ENCODE results near the gene RPS16. TPM values are rescaled to one million over a fixed set of nuclear protein-coding genes. Genes with fewer than 3 reads are reported as not detected.
A peak's percentile ranks its signal among the peaks of the same experiment; 100 is the strongest.
"Not testable (repeated sequence)": the region's sequence is repeated elsewhere in the genome, so short reads cannot be mapped to it uniquely, and the experiment has no call there.

Gene RPS16
- total RNA-seq, 2 donors from 2014 or later = 1,032 to 1,330 TPM

GRCh38 chr19:39465956-39466747 is 30.4 kb upstream of the RPS16 start:
- no peaks in the 10 kb centered on the region for H3K4me1 ChIP-seq
- H3K4me3 ChIP-seq = no peak overlapping the region
- no peaks in the 10 kb centered on the region for H3K9me3 ChIP-seq
- DNase-seq (ENCODE audit: low spot score) = no peak
- H3K36me3 ChIP-seq = peaks cover 76% of the 10 kb centered on the region
- no peak overlapping the region for H3K27ac ChIP-seq
- TF ChIP-seq CTCF (IDR thresholded peaks at IDR 0.05) = no peak
- no peaks in the 10 kb centered on the region for H3K27me3 ChIP-seq

- Histone ChIP-seq H3K36me3 (peaks cover 76% of the 10 kb centered on the region), H3K27me3 (no peaks in the 10 kb centered on the region), H3K9me3 (no peaks in the 10 kb centered on the region), H3K4me1 (no peaks in the 10 kb centered on the region), H3K27ac (no peak overlapping the region), H3K4me3 (no peak overlapping the region)
- DNase-seq (ENCODE audit: low spot score) = no peak
- no peak for TF ChIP-seq CTCF (IDR thresholded peaks at IDR 0.05)
Observed at GRCh38 chr19:39463403-39463802, 27.7 kb upstream of the RPS16 start.

GRCh38 chr19:39451257-39451656 is 15.5 kb upstream of the RPS16 start:
- H3K27ac ChIP-seq; H3K9me3 ChIP-seq; H3K27me3 ChIP-seq; DNase-seq (ENCODE audit: low spot score); H3K4me3 ChIP-seq: not testable (repeated sequence)
- H3K4me1 ChIP-seq = peaks cover 0 to 27% of the 10 kb centered on the region in 2 donors
- peaks cover 19% of the 10 kb centered on the region for H3K36me3 ChIP-seq

- Histone ChIP-seq H3K27me3 (no peaks in the 10 kb centered on the region), H3K27ac (no peak overlapping the region), H3K9me3 (no peaks in the 10 kb centered on the region), H3K4me1 (peaks cover 0 to 35% of the 10 kb centered on the region in 2 donors), H3K4me3 (no peak overlapping the region), H3K36me3 (peaks cover 10% of the 10 kb centered on the region)
- DNase-seq (ENCODE audit: low spot score) = no peak
- TF ChIP-seq CTCF (IDR thresholded peaks at IDR 0.05) = no peak
Observed at GRCh38 chr19:39449116-39449797, 13.5 kb upstream of the RPS16 start.

GRCh38 chr19:39448271-39448670 is 12.5 kb upstream of the RPS16 start:
- Histone ChIP-seq H3K27ac (no peak overlapping the region), H3K4me1 (peaks cover 0 to 36% of the 10 kb centered on the region in 2 donors), H3K27me3 (no peaks in the 10 kb centered on the region), H3K36me3 (peaks cover under 1% of the 10 kb centered on the region), H3K4me3 (no peak overlapping the region), H3K9me3 (no peaks in the 10 kb centered on the region)
- DNase-seq (ENCODE audit: low spot score) = no peak
- TF ChIP-seq CTCF (IDR thresholded peaks at IDR 0.05) = no peak

- H3K36me3 ChIP-seq = no peaks in the 10 kb centered on the region
Observed at GRCh38 chr19:39446365-39447084, 10.8 kb upstream of the RPS16 start.

More at GRCh38 chr19:39446365-39447084, 10.8 kb upstream of the RPS16 start:
- H3K4me3 ChIP-seq = peak overlapping the region; percentile 73 to 94
- peak overlapping the region in 1 of 2 donors; percentile 86 for H3K27ac ChIP-seq
- DNase-seq (ENCODE audit: low spot score) = no peak
- no peaks in the 10 kb centered on the region for H3K9me3 ChIP-seq
- no peak for TF ChIP-seq CTCF (IDR thresholded peaks at IDR 0.05)
- H3K27me3 ChIP-seq = no peaks in the 10 kb centered on the region
- H3K4me1 ChIP-seq = peaks cover 0 to 36% of the 10 kb centered on the region in 2 donors

Data from right atrium auricular region (tissue), 2 donors.